Left ventricle myocardium inferior (tissue), 1 donor: Measurements from ENCODE around the gene FANCE. TPM values are rescaled to one million over a fixed set of nuclear protein-coding genes. Genes with fewer than 3 reads are reported as not detected.

ENCODE experiments used
- DNase-seq: peaks from one replicate; pipeline ENCODE4 v3.0.0-alpha.2; 2020
- H3K27ac ChIP-seq: fragments of 200-600 bp; replicated peaks from 2 replicates; pipeline ENCODE4 v1.8.0; 2021
- H3K27me3 ChIP-seq: fragments of 200-600 bp; 2 replicates; pipeline ENCODE4 v1.8.0; 2021; ENCODE audit warnings: low read depth
- H3K36me3 ChIP-seq: fragments of 200-600 bp; 2 replicates; pipeline ENCODE4 v1.8.0; 2021
- H3K4me1 ChIP-seq: fragments of 200-600 bp; 2 replicates; pipeline ENCODE4 v1.8.0; 2021
- H3K4me3 ChIP-seq: fragments of 200-600 bp; 2 replicates; pipeline ENCODE4 v1.8.0; 2021; ENCODE audit warnings: mild to moderate bottlenecking, moderate library complexity
- H3K9me3 ChIP-seq: fragments of 200-600 bp; replicated peaks from 2 replicates; pipeline ENCODE4 v1.8.0; 2021
- CTCF ChIP-seq: fragments of 200-600 bp; IDR thresholded peaks from 2 replicates; pipeline ENCODE4 v1.8.0; 2021; ENCODE audit warnings: antibody characterized with exemption, mild to moderate bottlenecking, borderline replicate concordance
- intact Hi-C: fragments of 100-400 bp; cut with micrococcal nuclease; formaldehyde crosslinking; loops from one replicate; pipeline ENCODE4 v1.11.0; 2022
- total RNA-seq: library from RNA; stranded (reverse); fragmentation: NEBNext Ultra II Directional; extraction: Animal tissue kit (Norgen Biotek cat#: 25700); gene quantifications from one replicate; pipeline ENCODE4 v1.2.1, GENCODE V29; 2021
- donor health status: DM: no; HTN: yes; CAD: no; lungs with severe emphysema.

FANCE gene
- total RNA-seq, 1 donor from 2014 or later, result 3.7 TPM

GRCh38 chr6:35426074-35426473 is 26.1 kb upstream of the FANCE start:
- Histone ChIP-seq H3K36me3 (peaks cover 56% of the 10 kb centered on the region), H3K27ac (no peak overlapping the region)
- DNase-seq, result no peak

GRCh38 chr6:35427435-35427834 is 24.7 kb upstream of the FANCE start:
- no peak for TF ChIP-seq CTCF
- H3K27ac ChIP-seq, result no peak overlapping the region
- DNase-seq, result no peak
- H3K9me3 ChIP-seq, result peaks cover 22% of the 10 kb centered on the region
- intact Hi-C loops, result no loop called here
- no peak overlapping the region for H3K4me3 ChIP-seq
- H3K27me3 ChIP-seq, result no peaks in the 10 kb centered on the region
- peaks cover 45% of the 10 kb centered on the region for H3K36me3 ChIP-seq
- no peaks in the 10 kb centered on the region for H3K4me1 ChIP-seq

More at GRCh38 chr6:35426074-35426473, 26.1 kb upstream of the FANCE start:
- Histone ChIP-seq H3K4me1 (no peaks in the 10 kb centered on the region), H3K9me3 (peaks cover 22% of the 10 kb centered on the region), H3K27me3 (no peaks in the 10 kb centered on the region), H3K4me3 (no peak overlapping the region)
- TF ChIP-seq CTCF, result no peak
- intact Hi-C loops, result no loop called here

- TF ChIP-seq CTCF, result no peak
- H3K36me3 ChIP-seq, result peaks cover 42% of the 10 kb centered on the region
These were observed 24.3 kb upstream of the FANCE start for GRCh38 chr6:35427851-35428321.

GRCh38 chr6:35428421-35429149 is 23.6 kb upstream of the FANCE start:
- Histone ChIP-seq H3K27me3 (no peaks in the 10 kb centered on the region), H3K4me3 (no peak overlapping the region), H3K4me1 (no peaks in the 10 kb centered on the region), H3K9me3 (peaks cover 22% of the 10 kb centered on the region), H3K36me3 (peaks cover 39% of the 10 kb centered on the region), H3K27ac (no peak overlapping the region)
- no peak for TF ChIP-seq CTCF
- DNase-seq, result no peak
- intact Hi-C loops, result no loop called here

More at GRCh38 chr6:35427851-35428321, 24.3 kb upstream of the FANCE start:
- Histone ChIP-seq H3K9me3 (peaks cover 22% of the 10 kb centered on the region), H3K27ac (no peak overlapping the region), H3K27me3 (no peaks in the 10 kb centered on the region), H3K4me3 (no peak overlapping the region), H3K4me1 (no peaks in the 10 kb centered on the region)
- intact Hi-C loops, result no loop called here
- no peak for DNase-seq

- peaks cover 31% of the 10 kb centered on the region for H3K36me3 ChIP-seq
- peaks cover 22% of the 10 kb centered on the region for H3K9me3 ChIP-seq
- no peak for DNase-seq
- H3K27me3 ChIP-seq, result no peaks in the 10 kb centered on the region
- no peak overlapping the region for H3K4me3 ChIP-seq
- intact Hi-C loops, result no loop called here
- peaks cover 2% of the 10 kb centered on the region for H3K4me1 ChIP-seq
- H3K27ac ChIP-seq, result no peak overlapping the region
- no peak for TF ChIP-seq CTCF
These were observed 22.7 kb upstream of the FANCE start for GRCh38 chr6:35429463-35429862.
